ENCODE results near the gene RAB29.

The RAB29 gene

GRCh38 chr1:205794011-205794730 lies 18.9 kb upstream of the RAB29 start:
- DNase-seq (ENCODE audit: low read depth in 2 of 2), result no peak

GRCh38 chr1:205792961-205793673 lies 17.8 kb upstream of the RAB29 start:
- DNase-seq (ENCODE audit: low read depth in 2 of 2), result no peak

GRCh38 chr1:205792481-205792881 lies 17.2 kb upstream of the RAB29 start:
- no peak for DNase-seq (ENCODE audit: low read depth in 2 of 2)

- DNase-seq (ENCODE audit: low read depth in 2 of 2), result peak in 1 of 2 donors; percentile 20
Observed at GRCh38 chr1:205791568-205792180, 16.4 kb upstream of the RAB29 start.

- DNase-seq (ENCODE audit: low read depth in 2 of 2), result no peak
Observed at GRCh38 chr1:205787287-205787916, 12.1 kb upstream of the RAB29 start.

GRCh38 chr1:205786601-205787000 lies 11.3 kb upstream of the RAB29 start:
- DNase-seq (ENCODE audit: low read depth in 2 of 2), result no peak

- DNase-seq (ENCODE audit: low read depth in 2 of 2), result no peak
Observed at GRCh38 chr1:205785446-205785845, 10.2 kb upstream of the RAB29 start.

- DNase-seq (ENCODE audit: low read depth in 2 of 2), result no peak
Observed at GRCh38 chr1:205783904-205784303, 8.6 kb upstream of the RAB29 start.

GRCh38 chr1:205783433-205783795 lies 8.1 kb upstream of the RAB29 start:
- no peak for DNase-seq (ENCODE audit: low read depth in 2 of 2)

- no peak for DNase-seq (ENCODE audit: low read depth in 2 of 2)
Observed at GRCh38 chr1:205782627-205783432, 7.5 kb upstream of the RAB29 start.

GRCh38 chr1:205780335-205780734 lies 5.1 kb upstream of the RAB29 start:
- DNase-seq (ENCODE audit: low read depth in 2 of 2), result no peak

- no peak for DNase-seq (ENCODE audit: low read depth in 2 of 2)
Observed at GRCh38 chr1:205777994-205778393, 2.7 kb upstream of the RAB29 start.

- DNase-seq (ENCODE audit: low read depth in 2 of 2), result no peak
Observed at GRCh38 chr1:205775717-205776056, 405 bp upstream of the RAB29 start.

- peak; percentile 17 to 47 for DNase-seq (ENCODE audit: low read depth in 2 of 2)
Observed at GRCh38 chr1:205774198-205775014, 876 bp downstream of the RAB29 start.

GRCh38 chr1:205772607-205773032 lies 2.7 kb downstream of the RAB29 start:
- DNase-seq (ENCODE audit: low read depth in 2 of 2), result no peak

GRCh38 chr1:205770618-205771017 lies 4.7 kb downstream of the RAB29 start:
- DNase-seq (ENCODE audit: low read depth in 2 of 2), result no peak

GRCh38 chr1:205769641-205770365 lies 5.5 kb downstream of the RAB29 start:
- no peak for DNase-seq (ENCODE audit: low read depth in 2 of 2)

GRCh38 chr1:205767248-205767647 lies 8.0 kb downstream of the RAB29 start:
- DNase-seq (ENCODE audit: low read depth in 2 of 2), result no peak

GRCh38 chr1:205766570-205766969 lies 8.7 kb downstream of the RAB29 start:
- no peak for DNase-seq (ENCODE audit: low read depth in 2 of 2)

GRCh38 chr1:205766038-205766437 lies 9.2 kb downstream of the RAB29 start:
- DNase-seq (ENCODE audit: low read depth in 2 of 2), result no peak
